A549 (cell line): ENCODE results near the gene MAGI1.

Source experiments
- BHLHE40 ChIP-seq: IDR thresholded peaks from 2 replicates; pipeline ENCODE4 v1.6.1; 2012; ENCODE audit warnings: low read depth, low read length, inconsistent platforms
- CHD4 ChIP-seq: fragments of 200-600 bp; sonication (generic); IDR thresholded peaks from 2 replicates; pipeline ENCODE4 v1.6.1; 2016; ENCODE audit warnings: antibody characterized with exemption, mild to moderate bottlenecking, borderline replicate concordance
- FOSL2 ChIP-seq, 2 experiments: fragments of 450-650 bp in 1 of 2; fragments of >200 bp in 1 of 2; sonication (Bioruptor Twin) in 1 of 2; formaldehyde crosslinking; IDR thresholded peaks; 2 replicates each; pipeline versions ENCODE4 v1.5.0 to v1.6.1; 2016 to 2020; ENCODE audit warnings: mild to moderate bottlenecking in 1 of 2, moderate library complexity in 1 of 2
- JUNB ChIP-seq: fragments of >200 bp; sonication (Bioruptor Twin); formaldehyde crosslinking; IDR thresholded peaks from 2 replicates; pipeline ENCODE4 v1.6.1; 2016
- KDM1A ChIP-seq: fragments of 200-600 bp; sonication (generic); IDR thresholded peaks from 2 replicates; pipeline ENCODE4 v1.6.1; 2016; ENCODE audit warnings: low read depth, mild to moderate bottlenecking
- POLR2A ChIP-seq: IDR thresholded peaks from 2 replicates; pipeline ENCODE4 v1.6.1; 2012; ENCODE audit warnings: mild to moderate bottlenecking, low read length
- POLR2AphosphoS2 ChIP-seq: conservative IDR thresholded peaks from 2 replicates; pipeline ENCODE4 v1.6.1; 2012; ENCODE audit warnings: low read length, improper control_type of control experiment, inconsistent platforms
- RAD21 ChIP-seq, 2 experiments: fragments of >200 bp in 1 of 2; sonication (Bioruptor Twin) in 1 of 2; formaldehyde crosslinking in 1 of 2; IDR thresholded peaks in 1 of 2; conservative IDR thresholded peaks in 1 of 2; 2 replicates in 1 of 2; 3 replicates in 1 of 2; pipeline ENCODE4 v1.6.1; 2012 to 2018; ENCODE audit warnings: inconsistent platforms in 1 of 2
- TP53 ChIP-seq: fragments of 250-450 bp; sonication (Bioruptor Pico); IDR thresholded peaks from 2 replicates; pipeline ENCODE4 v1.5.0; 2021; ENCODE audit warnings: mild to moderate bottlenecking, moderate library complexity
- ZFP36 ChIP-seq: fragments of 450-650 bp; IDR thresholded peaks from 2 replicates; pipeline ENCODE4 v1.6.1; 2014; ENCODE audit warnings: borderline replicate concordance; ENCODE audit not compliant: partially characterized antibody
- TF ChIP-seq, protein P1 (sequence below): fragments of 250-450 bp; sonication (Bioruptor Pico); IDR thresholded peaks from 2 replicates; pipeline ENCODE4 v1.5.0; 2021; ENCODE audit warnings: mild to moderate bottlenecking, moderate library complexity, borderline replicate concordance
- TF ChIP-seq, protein P2 (sequence below): fragments of >200 bp; sonication (Bioruptor Twin); formaldehyde crosslinking; IDR thresholded peaks from 3 replicates; pipeline ENCODE4 v1.5.1; 2016
- TF ChIP-seq, protein P3 (sequence below): fragments of 450-650 bp; IDR thresholded peaks from 2 replicates; pipeline ENCODE4 v1.6.1; 2014; ENCODE audit warnings: antibody characterized with exemption

DNA sequence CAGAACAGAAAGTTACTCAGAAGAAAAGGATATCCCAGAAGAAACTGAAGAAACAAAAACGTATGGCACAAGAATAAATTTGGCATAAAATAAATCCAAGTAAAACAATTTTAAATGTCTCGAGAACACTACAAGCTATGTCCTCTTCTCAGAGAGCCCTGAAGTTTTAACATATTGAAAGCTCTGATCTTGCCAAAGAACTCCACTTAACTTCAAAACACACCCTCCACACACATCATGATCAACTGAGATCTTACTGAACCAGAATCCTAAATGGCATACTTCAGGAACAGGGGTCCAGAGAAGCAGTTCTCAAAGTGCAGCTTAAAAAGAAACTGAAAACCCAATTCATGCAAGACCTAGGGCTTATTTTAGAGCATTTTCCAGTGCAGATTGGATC, 194.3 kb downstream of the MAGI1 start:
- TF ChIP-seq TP53 (CRISPR knock-in tag): no peak
- no peak for TF ChIP-seq CHD4
- TF ChIP-seq, protein P1, sequence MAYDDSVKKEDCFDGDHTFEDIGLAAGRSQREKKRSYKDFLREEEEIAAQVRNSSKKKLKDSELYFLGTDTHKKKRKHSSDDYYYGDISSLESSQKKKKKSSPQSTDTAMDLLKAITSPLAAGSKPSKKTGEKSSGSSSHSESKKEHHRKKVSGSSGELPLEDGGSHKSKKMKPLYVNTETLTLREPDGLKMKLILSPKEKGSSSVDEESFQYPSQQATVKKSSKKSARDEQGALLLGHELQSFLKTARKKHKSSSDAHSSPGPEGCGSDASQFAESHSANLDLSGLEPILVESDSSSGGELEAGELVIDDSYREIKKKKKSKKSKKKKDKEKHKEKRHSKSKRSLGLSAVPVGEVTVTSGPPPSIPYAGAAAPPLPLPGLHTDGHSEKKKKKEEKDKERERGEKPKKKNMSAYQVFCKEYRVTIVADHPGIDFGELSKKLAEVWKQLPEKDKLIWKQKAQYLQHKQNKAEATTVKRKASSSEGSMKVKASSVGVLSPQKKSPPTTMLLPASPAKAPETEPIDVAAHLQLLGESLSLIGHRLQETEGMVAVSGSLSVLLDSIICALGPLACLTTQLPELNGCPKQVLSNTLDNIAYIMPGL (CRISPR knock-in tag): no peak
- no peak for TF ChIP-seq POLR2A
- TF ChIP-seq, protein P2, sequence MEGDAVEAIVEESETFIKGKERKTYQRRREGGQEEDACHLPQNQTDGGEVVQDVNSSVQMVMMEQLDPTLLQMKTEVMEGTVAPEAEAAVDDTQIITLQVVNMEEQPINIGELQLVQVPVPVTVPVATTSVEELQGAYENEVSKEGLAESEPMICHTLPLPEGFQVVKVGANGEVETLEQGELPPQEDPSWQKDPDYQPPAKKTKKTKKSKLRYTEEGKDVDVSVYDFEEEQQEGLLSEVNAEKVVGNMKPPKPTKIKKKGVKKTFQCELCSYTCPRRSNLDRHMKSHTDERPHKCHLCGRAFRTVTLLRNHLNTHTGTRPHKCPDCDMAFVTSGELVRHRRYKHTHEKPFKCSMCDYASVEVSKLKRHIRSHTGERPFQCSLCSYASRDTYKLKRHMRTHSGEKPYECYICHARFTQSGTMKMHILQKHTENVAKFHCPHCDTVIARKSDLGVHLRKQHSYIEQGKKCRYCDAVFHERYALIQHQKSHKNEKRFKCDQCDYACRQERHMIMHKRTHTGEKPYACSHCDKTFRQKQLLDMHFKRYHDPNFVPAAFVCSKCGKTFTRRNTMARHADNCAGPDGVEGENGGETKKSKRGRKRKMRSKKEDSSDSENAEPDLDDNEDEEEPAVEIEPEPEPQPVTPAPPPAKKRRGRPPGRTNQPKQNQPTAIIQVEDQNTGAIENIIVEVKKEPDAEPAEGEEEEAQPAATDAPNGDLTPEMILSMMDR: no peak
- TF ChIP-seq JUNB: no peak
- no peak for TF ChIP-seq RAD21 (conservative IDR thresholded peaks at IDR 0.05 in 1 of 2, IDR thresholded peaks at IDR 0.05 in 1 of 2)
- no peak for TF ChIP-seq KDM1A
- TF ChIP-seq ZFP36: no peak
- TF ChIP-seq, protein P3, sequence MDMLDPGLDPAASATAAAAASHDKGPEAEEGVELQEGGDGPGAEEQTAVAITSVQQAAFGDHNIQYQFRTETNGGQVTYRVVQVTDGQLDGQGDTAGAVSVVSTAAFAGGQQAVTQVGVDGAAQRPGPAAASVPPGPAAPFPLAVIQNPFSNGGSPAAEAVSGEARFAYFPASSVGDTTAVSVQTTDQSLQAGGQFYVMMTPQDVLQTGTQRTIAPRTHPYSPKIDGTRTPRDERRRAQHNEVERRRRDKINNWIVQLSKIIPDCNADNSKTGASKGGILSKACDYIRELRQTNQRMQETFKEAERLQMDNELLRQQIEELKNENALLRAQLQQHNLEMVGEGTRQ: no peak
- no peak for TF ChIP-seq POLR2AphosphoS2
- TF ChIP-seq FOSL2 (IDR thresholded peaks at IDR 0.05): no peak
- TF ChIP-seq FOSL2 (CRISPR knock-in tag; IDR thresholded peaks at IDR 0.05): no peak
- TF ChIP-seq BHLHE40: no peak
